HG03066 (cell line): ENCODE measurements around the gene OVCH2.
A peak's percentile ranks its signal among the peaks of the same experiment; 100 is the strongest.
"Not testable (repeated sequence)": the region's sequence is repeated elsewhere in the genome, so short reads cannot be mapped to it uniquely, and the experiment has no call there.

Source experiments
- ATAC-seq: cut with Tn5 transposase; IDR thresholded peaks from one replicate; pipeline ENCODE4 v1.9.1; 2021; ENCODE audit warnings: low read depth; ENCODE audit not compliant: unreplicated experiment

The OVCH2 gene

GRCh38 chr11:7706377-7706776 lies at the start of gene OVCH2:
Gene OVCH2, minus strand, starts transcription at chr11:7706477. Its CDS starts 83 bp downstream, at chr11:7706394.
- ATAC-seq = no peak

- no peak for ATAC-seq
These were observed 43.2 kb upstream of the OVCH2 start for GRCh38 chr11:7749456-7749855.

GRCh38 chr11:7734767-7735166 lies 28.5 kb upstream of the OVCH2 start:
- ATAC-seq = not testable (repeated sequence)

- ATAC-seq = no peak
These were observed 8.5 kb upstream of the OVCH2 start for GRCh38 chr11:7714786-7715185.

GRCh38 chr11:7703740-7704139 lies 2.5 kb downstream of the OVCH2 start:
- no peak for ATAC-seq

GRCh38 chr11:7696424-7696823 lies 9.9 kb downstream of the OVCH2 start:
- ATAC-seq = no peak

- no peak for ATAC-seq
These were observed 12.0 kb downstream of the OVCH2 start for GRCh38 chr11:7694235-7694634.

- ATAC-seq = no peak
These were observed 13.9 kb downstream of the OVCH2 start for GRCh38 chr11:7692426-7692825.

- no peak for ATAC-seq
These were observed 14.4 kb downstream of the OVCH2 start for GRCh38 chr11:7691759-7692350.

- no peak for ATAC-seq
These were observed 15.6 kb downstream of the OVCH2 start for GRCh38 chr11:7690648-7691047.

GRCh38 chr11:7689239-7689638 lies 17.0 kb downstream of the OVCH2 start:
- ATAC-seq = no peak

GRCh38 chr11:7688238-7688826 lies 17.9 kb downstream of the OVCH2 start:
- no peak for ATAC-seq

- ATAC-seq = no peak
These were observed 18.9 kb downstream of the OVCH2 start for GRCh38 chr11:7687386-7687785.

- no peak for ATAC-seq
These were observed 19.5 kb downstream of the OVCH2 start for GRCh38 chr11:7686761-7687160.

- no peak for ATAC-seq
These were observed 22.7 kb downstream of the OVCH2 start for GRCh38 chr11:7683571-7683970.

GRCh38 chr11:7677796-7678201 lies 28.5 kb downstream of the OVCH2 start:
- ATAC-seq = no peak

GRCh38 chr11:7677071-7677470 lies 29.2 kb downstream of the OVCH2 start:
- no peak for ATAC-seq

- ATAC-seq = no peak
These were observed 30.6 kb downstream of the OVCH2 start for GRCh38 chr11:7675631-7676030.

- peak; percentile 12 for ATAC-seq
These were observed 32.4 kb downstream of the OVCH2 start for GRCh38 chr11:7673724-7674434.

GRCh38 chr11:7672960-7673723 lies 33.1 kb downstream of the OVCH2 start, which contains the start of gene CYB5R2:
Gene CYB5R2, minus strand, starts transcription at chr11:7673500. Its CDS starts 675 bp downstream, at chr11:7672825.
- ATAC-seq = peak; percentile 36
